Vagina (tissue), 2 donors: Measurements from ENCODE around the gene DRG2.

Source experiments
- POLR2A ChIP-seq, 2 donors: fragments of 450-650 bp; IDR thresholded peaks; one replicate each; pipeline ENCODE4 v1.6.1; 2017; ENCODE audit warnings: antibody characterized with exemption in 2 of 2, mild to moderate bottlenecking in 2 of 2, moderate library complexity in 2 of 2
- TF ChIP-seq, protein P1 (sequence below), 3 experiments: fragments of 450-650 bp in 2 of 3; fragments of 200-600 bp in 1 of 3; sonication (generic) in 1 of 3; IDR thresholded peaks; one replicate each; pipeline ENCODE4 v1.5.1; 2017 to 2019; ENCODE audit warnings: antibody characterized with exemption in 3 of 3, mild to moderate bottlenecking in 2 of 3, moderate library complexity in 2 of 3

GRCh38 chr17:18099516-18099915, 11.8 kb downstream of the DRG2 start:
- TF ChIP-seq, protein P1, sequence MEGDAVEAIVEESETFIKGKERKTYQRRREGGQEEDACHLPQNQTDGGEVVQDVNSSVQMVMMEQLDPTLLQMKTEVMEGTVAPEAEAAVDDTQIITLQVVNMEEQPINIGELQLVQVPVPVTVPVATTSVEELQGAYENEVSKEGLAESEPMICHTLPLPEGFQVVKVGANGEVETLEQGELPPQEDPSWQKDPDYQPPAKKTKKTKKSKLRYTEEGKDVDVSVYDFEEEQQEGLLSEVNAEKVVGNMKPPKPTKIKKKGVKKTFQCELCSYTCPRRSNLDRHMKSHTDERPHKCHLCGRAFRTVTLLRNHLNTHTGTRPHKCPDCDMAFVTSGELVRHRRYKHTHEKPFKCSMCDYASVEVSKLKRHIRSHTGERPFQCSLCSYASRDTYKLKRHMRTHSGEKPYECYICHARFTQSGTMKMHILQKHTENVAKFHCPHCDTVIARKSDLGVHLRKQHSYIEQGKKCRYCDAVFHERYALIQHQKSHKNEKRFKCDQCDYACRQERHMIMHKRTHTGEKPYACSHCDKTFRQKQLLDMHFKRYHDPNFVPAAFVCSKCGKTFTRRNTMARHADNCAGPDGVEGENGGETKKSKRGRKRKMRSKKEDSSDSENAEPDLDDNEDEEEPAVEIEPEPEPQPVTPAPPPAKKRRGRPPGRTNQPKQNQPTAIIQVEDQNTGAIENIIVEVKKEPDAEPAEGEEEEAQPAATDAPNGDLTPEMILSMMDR (IDR thresholded peaks at IDR 0.05): no peak
- no peak for TF ChIP-seq POLR2A (IDR thresholded peaks at IDR 0.05)
